Measurements from ENCODE around the gene BAIAP3. TPM values are rescaled to one million over a fixed set of nuclear protein-coding genes. Genes with fewer than 3 reads are reported as not detected.

The BAIAP3 gene
- total RNA-seq, 6 experiments from 2014 or later: 5.4 to 7.6 (median 5.8) TPM

DNA sequence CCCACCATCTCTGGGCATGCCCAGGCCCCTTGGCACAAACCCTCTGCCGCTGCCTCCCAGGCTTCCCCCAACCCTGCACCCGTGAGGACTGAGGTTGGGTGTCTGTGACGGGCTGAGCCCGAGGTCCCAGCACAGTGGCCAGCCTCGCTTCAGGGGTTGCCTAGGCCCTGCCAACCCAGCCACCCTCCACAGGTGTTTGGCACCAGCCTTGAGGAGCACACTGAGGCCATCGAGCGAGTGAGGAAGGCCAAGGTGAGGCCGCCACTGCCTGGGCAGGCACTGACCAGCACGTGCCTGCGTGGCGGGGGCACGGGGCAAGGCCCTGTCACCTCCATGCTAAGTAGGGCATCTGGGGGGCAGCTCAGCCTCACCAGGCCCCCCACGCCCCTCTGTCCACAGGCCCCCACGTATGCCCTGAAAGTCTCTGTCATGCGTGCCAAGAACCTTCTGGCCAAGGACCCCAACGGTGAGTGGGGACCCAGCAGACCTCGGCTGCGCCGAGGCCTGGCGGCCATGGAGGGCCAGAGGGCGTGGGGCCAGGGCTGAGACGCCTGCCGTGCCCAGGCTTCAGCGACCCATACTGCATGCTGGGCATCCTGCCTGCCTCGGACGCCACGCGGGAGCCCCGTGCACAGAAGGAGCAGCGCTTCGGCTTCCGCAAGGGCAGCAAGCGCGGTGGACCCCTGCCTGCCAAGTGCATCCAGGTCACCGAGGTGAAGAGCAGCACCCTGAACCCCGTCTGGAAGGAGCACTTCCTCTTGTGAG lies 7.5 kb downstream of the BAIAP3 start:
- ATAC-seq: no peak
- intact Hi-C loops (cut with DNase I): no loop called here

DNA sequence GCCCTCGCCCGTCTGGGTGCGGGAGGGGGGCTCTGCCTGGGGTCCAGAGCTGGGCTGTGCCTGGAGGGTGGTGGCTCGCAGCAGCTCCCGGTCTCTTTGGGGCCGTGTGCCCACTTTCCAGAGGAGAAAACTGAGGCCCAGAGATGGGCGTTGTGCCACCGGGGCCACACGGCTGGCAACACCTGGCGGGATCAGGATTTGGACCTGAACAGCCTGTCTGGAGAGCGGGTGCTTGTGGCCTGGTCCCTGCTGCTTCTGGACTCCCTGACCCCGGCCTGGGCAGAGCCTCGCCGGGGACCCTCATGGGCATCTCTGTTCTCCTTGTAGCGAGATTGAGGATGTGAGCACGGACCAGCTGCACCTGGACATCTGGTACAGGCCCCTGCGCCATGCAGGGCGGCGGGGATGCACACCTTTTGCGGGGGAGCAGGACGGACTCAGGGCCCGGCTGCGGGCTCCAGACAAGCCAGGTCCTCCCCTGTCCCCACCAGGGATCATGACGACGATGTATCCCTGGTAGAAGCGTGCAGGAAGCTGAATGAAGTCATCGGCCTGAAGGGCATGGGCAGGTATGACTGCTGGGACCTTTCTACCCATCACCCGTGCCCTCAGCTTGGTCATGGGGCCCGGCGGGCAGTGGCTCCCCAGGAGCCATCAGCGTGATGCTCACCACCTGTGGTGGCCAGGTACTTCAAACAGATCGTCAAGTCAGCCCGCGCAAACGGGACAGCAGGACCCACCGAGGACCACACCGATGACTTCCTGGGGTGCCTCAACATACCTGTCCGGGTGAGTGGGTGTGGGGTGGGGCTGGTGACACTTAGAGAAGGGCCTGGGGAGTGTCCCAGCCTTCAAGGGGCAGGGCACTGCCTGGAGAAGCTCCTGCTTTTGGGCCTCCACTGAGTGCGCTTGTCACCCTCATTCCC lies 8.3 kb downstream of the BAIAP3 start:
- ATAC-seq (no peak), DNase-seq (no peak)
- WGBS (ENCODE audit: insufficient coverage, low coverage, low lambda C conversion rate, missing lambda C conversion rate): no CpG with 5 or more reads among the region's 39 CpGs
- Histone ChIP-seq H3K4me3 (no peak overlapping the region), H3K27me3 (no peaks in the 10 kb centered on the region), H3K4me1 (peaks cover 0 to 13% (median 6%) of the 10 kb centered on the region in 4 donors), H3K36me3 (no peaks in the 10 kb centered on the region), H3K27ac (no peak overlapping the region), H3K9me3 (no peaks in the 10 kb centered on the region)
- intact Hi-C loops (cut with DNase I): no loop called here
- TF ChIP-seq, protein P1, sequence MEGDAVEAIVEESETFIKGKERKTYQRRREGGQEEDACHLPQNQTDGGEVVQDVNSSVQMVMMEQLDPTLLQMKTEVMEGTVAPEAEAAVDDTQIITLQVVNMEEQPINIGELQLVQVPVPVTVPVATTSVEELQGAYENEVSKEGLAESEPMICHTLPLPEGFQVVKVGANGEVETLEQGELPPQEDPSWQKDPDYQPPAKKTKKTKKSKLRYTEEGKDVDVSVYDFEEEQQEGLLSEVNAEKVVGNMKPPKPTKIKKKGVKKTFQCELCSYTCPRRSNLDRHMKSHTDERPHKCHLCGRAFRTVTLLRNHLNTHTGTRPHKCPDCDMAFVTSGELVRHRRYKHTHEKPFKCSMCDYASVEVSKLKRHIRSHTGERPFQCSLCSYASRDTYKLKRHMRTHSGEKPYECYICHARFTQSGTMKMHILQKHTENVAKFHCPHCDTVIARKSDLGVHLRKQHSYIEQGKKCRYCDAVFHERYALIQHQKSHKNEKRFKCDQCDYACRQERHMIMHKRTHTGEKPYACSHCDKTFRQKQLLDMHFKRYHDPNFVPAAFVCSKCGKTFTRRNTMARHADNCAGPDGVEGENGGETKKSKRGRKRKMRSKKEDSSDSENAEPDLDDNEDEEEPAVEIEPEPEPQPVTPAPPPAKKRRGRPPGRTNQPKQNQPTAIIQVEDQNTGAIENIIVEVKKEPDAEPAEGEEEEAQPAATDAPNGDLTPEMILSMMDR (IDR thresholded peaks at IDR 0.05): no peak
- TF ChIP-seq POLR2A (IDR thresholded peaks at IDR 0.05): no peak

More for the DNA sequence above, 7.5 kb downstream of the BAIAP3 start:
- H3K27ac ChIP-seq: no peak overlapping the region
- H3K4me1 ChIP-seq: peaks cover 0 to 13% (median 6%) of the 10 kb centered on the region in 4 donors
- DNase-seq: no peak
- no peak overlapping the region for H3K4me3 ChIP-seq
- 40% methylated on average over 1 of the region's 36 CpGs for WGBS (ENCODE audit: insufficient coverage, low coverage, low lambda C conversion rate, missing lambda C conversion rate)
- H3K9me3 ChIP-seq: no peaks in the 10 kb centered on the region
- TF ChIP-seq, protein P1 (IDR thresholded peaks at IDR 0.05): no peak
- TF ChIP-seq POLR2A (IDR thresholded peaks at IDR 0.05): no peak
- H3K36me3 ChIP-seq: no peaks in the 10 kb centered on the region
- no peaks in the 10 kb centered on the region for H3K27me3 ChIP-seq

DNA sequence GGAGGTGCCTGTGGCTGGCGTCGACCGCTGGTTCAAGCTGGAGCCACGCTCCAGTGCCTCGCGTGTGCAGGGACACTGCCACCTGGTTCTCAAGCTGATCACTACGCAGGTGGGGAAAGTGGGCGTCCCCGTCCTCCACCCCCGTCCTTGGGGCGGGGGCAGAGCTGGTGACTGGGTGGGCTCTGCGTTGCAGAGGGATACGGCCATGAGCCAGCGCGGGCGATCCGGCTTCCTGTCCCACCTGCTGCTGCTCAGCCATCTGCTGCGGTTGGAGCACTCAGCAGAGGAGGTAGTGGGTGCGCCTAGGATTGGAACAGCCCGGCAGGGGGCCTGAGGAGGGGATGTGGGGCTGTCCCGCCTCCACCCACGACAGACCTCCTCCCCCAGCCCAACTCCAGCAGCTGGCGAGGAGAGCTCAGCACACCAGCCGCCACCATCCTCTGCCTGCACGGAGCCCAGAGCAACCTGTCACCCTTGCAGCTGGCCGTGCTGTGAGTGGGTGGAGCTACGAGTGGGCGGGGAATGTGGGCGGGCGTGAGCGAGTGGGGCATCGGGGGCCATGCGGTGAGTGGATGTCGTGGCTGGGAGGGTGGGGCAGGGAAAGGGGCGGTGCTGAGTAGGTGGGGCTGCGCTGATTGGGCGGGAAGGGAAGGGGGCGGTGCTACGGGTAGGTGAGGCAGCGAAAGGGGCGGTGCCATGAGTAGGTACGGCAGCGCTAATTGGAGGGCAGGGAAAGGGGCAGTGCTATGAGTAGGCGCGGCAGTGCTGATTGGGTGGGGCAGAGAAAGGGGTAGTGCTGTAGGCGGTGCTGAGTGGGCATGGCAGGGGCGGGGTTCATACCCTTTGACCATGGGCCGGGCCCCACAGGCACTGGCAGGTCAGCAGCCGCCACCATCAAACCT lies 9.3 kb downstream of the BAIAP3 start:
- H3K9me3 ChIP-seq: no peaks in the 10 kb centered on the region
- intact Hi-C loops (cut with DNase I): no loop called here
- peak; percentile 92 to 97 (median 96) for ATAC-seq
- TF ChIP-seq, protein P1 (IDR thresholded peaks at IDR 0.05): no peak
- TF ChIP-seq POLR2A (IDR thresholded peaks at IDR 0.05): peak; percentile 77
- H3K27me3 ChIP-seq: no peaks in the 10 kb centered on the region
- H3K27ac ChIP-seq: no peak overlapping the region
- H3K36me3 ChIP-seq: no peaks in the 10 kb centered on the region
- 5% methylated on average over 20 of the region's 49 CpGs for WGBS (ENCODE audit: insufficient coverage, low coverage, low lambda C conversion rate, missing lambda C conversion rate)
- peaks cover 0 to 13% (median 6%) of the 10 kb centered on the region in 4 donors for H3K4me1 ChIP-seq
- DNase-seq: peak; percentile 98 to 99 (median 99)
- peak overlapping the region; percentile 39 to 58 (median 48) for H3K4me3 ChIP-seq

All from right lobe of liver (tissue), 6 donors.